CD14-positive monocyte (primary cell): Measurements from ENCODE around the gene DHX32. TPM values are rescaled to one million over a fixed set of nuclear protein-coding genes. Genes with fewer than 3 reads are reported as not detected.
"Not testable (repeated sequence)": the region's sequence is repeated elsewhere in the genome, so short reads cannot be mapped to it uniquely, and the experiment has no call there.

Source experiments
- DNase-seq, 3 donors: peaks; one replicate each; pipeline ENCODE4 v3.0.0-alpha.2; 2011 to 2022
- H2AFZ ChIP-seq: 2 replicates; pipeline ENCODE4 v1.6.0; 2012; ENCODE audit warnings: mild to moderate bottlenecking, low read depth, low read length, inconsistent platforms; ENCODE audit not compliant: insufficient read depth, poor library complexity, severe bottlenecking
- H3K27ac ChIP-seq, 2 donors: 1 replicate in 1 of 2; 2 replicates in 1 of 2; pipeline ENCODE4 v1.5.1; 2012 to 2013; ENCODE audit warnings: low read length in 2 of 2, control low read depth in 1 of 2, inconsistent platforms in 1 of 2, low read depth in 1 of 2, mild to moderate bottlenecking in 1 of 2
- H3K27me3 ChIP-seq, 2 donors: one replicate each; pipeline versions ENCODE4 v1.6.0 to v1.6.1; 2011 to 2013; ENCODE audit warnings: low read length in 2 of 2; ENCODE audit not compliant: control insufficient read depth in 2 of 2, insufficient read depth in 2 of 2
- H3K36me3 ChIP-seq, 2 donors: replicated peaks in 1 of 2; 1 replicate in 1 of 2; 2 replicates in 1 of 2; pipeline versions ENCODE4 v1.5.1 to v1.6.1; 2012 to 2013; ENCODE audit warnings: low read length in 2 of 2, control low read depth in 1 of 2, inconsistent platforms in 1 of 2, mild to moderate bottlenecking in 1 of 2; ENCODE audit not compliant: insufficient read depth in 2 of 2, control insufficient read depth in 1 of 2
- H3K4me1 ChIP-seq, 2 donors: 1 replicate in 1 of 2; 2 replicates in 1 of 2; pipeline versions ENCODE4 v1.5.1 to v1.6.1; 2012 to 2013; ENCODE audit warnings: low read length in 2 of 2, control low read depth in 1 of 2, inconsistent platforms in 1 of 2, mild to moderate bottlenecking in 1 of 2, moderate library complexity in 1 of 2; ENCODE audit not compliant: insufficient read depth in 2 of 2, control insufficient read depth in 1 of 2
- H3K4me2 ChIP-seq: replicated peaks from 2 replicates; pipeline ENCODE3; 2012; ENCODE audit warnings: low read length, moderate library complexity, mild to moderate bottlenecking; ENCODE audit not compliant: poor library complexity, severe bottlenecking; ENCODE audit errors: extremely low read depth
- H3K4me3 ChIP-seq, 3 experiments: fragments of 200-600 bp in 1 of 3; sonication (generic) in 1 of 3; replicated peaks in 1 of 3; 1 replicate in 2 of 3; 2 replicates in 1 of 3; pipeline ENCODE4 v1.5.1; 2011 to 2013; ENCODE audit warnings: low read length in 3 of 3, mild to moderate bottlenecking in 3 of 3, control low read depth in 2 of 3, low read depth in 2 of 3, inconsistent platforms in 1 of 3, moderate library complexity in 1 of 3
- H3K79me2 ChIP-seq: 2 replicates; pipeline ENCODE4 v1.6.0; 2012; ENCODE audit warnings: mild to moderate bottlenecking, control low read depth, inconsistent platforms, low read length, moderate library complexity; ENCODE audit not compliant: insufficient read depth
- H3K9ac ChIP-seq: 2 replicates; pipeline ENCODE4 v1.6.0; 2017; ENCODE audit warnings: low read length, mild to moderate bottlenecking; ENCODE audit not compliant: insufficient read depth, poor library complexity, severe bottlenecking
- H3K9me3 ChIP-seq, 2 donors: replicated peaks in 1 of 2; 1 replicate in 1 of 2; 2 replicates in 1 of 2; pipeline versions ENCODE4 v1.5.1 to v1.6.1; 2012 to 2013; ENCODE audit warnings: low read length in 2 of 2, control low read depth in 1 of 2; ENCODE audit not compliant: control insufficient read depth in 1 of 2, insufficient read depth in 1 of 2
- H4K20me1 ChIP-seq: 2 replicates; pipeline ENCODE4 v1.6.0; 2012; ENCODE audit warnings: mild to moderate bottlenecking, low read length, control low read depth, moderate library complexity; ENCODE audit not compliant: insufficient read depth
- H3K27ac Mint-ChIP-seq, 7 donors: one replicate each; pipeline ENCODE4 v1.8.0; 2020; ENCODE audit warnings: mild to moderate bottlenecking in 7 of 7, mixed read lengths in 7 of 7, moderate library complexity in 6 of 7, inconsistent platforms in 2 of 7
- H3K27me3 Mint-ChIP-seq, 3 donors: one replicate each; pipeline ENCODE4 v1.8.0; 2021 to 2022; ENCODE audit warnings: low read depth in 3 of 3, mild to moderate bottlenecking in 3 of 3, mixed read lengths in 3 of 3, moderate library complexity in 3 of 3, inconsistent platforms in 1 of 3
- H3K36me3 Mint-ChIP-seq, 2 donors: one replicate each; pipeline ENCODE4 v1.8.0; 2020; ENCODE audit warnings: mixed read lengths in 2 of 2, inconsistent platforms in 1 of 2, mild to moderate bottlenecking in 1 of 2
- H3K4me1 Mint-ChIP-seq: one replicate; pipeline ENCODE4 v1.8.0; 2020; ENCODE audit warnings: mild to moderate bottlenecking, mixed read lengths
- H3K4me3 Mint-ChIP-seq, 2 donors: one replicate each; pipeline ENCODE4 v1.8.0; 2020; ENCODE audit warnings: mild to moderate bottlenecking in 2 of 2, mixed read lengths in 2 of 2, moderate library complexity in 1 of 2
- H3K9me3 Mint-ChIP-seq, 7 donors: one replicate each; pipeline ENCODE4 v1.8.0; 2020 to 2022; ENCODE audit warnings: mixed read lengths in 7 of 7, mild to moderate bottlenecking in 6 of 7, moderate library complexity in 6 of 7, inconsistent platforms in 2 of 7
- WGBS: methylation state at CpG from one replicate; pipeline ENCODE4 v1.1.5; 2013; ENCODE audit warnings: missing lambda C conversion rate; ENCODE audit not compliant: insufficient coverage; 5-methylcytosine and 5-hydroxymethylcytosine counted together
- intact Hi-C, 2 donors: fragments of 100-400 bp; cut with micrococcal nuclease; formaldehyde crosslinking; loops; one replicate each; pipeline versions ENCODE4 v1.15.0 to v1.15.1; 2023
- polyA plus RNA-seq, 3 donors: library from polyadenylated mRNA; depleted of rRNA in 1 of 3; unstranded in 2 of 3; stranded (reverse) in 1 of 3; fragments of 300-500 nt in 2 of 3; fragments of >200 nt in 1 of 3; fragmentation: Illumina TruSeq in 2 of 3; gene quantifications; 1 replicate in 2 of 3; 2 replicates in 1 of 3; pipeline ENCODE4 v1.2.3, GENCODE V29; 2012 to 2021

DHX32 gene
- polyA plus RNA-seq, 3 donors = 6.0 to 20.5 (median 16.4) TPM

DNA sequence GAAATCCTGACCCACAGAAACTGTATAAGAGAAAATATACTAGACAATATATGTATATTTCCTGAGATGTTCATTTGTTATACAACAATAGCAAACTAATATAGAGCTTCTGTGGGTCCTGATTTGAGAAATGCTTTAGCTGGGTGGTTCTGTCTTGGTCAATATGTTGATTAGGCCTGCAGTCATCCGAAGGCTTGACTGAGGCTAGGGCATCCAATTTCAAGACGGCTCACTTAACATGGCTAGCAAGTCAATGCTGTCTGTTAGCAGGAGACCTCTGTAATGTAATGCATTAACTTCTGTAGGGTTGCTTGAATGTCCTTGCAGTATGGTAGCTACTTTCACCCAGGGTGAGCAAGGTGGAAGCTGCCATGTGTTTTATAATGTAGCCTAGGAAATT, 27.7 kb upstream of the DHX32 start:
- H3K4me3 Mint-ChIP-seq, H2AFZ ChIP-seq, intact Hi-C loops, H3K4me3 ChIP-seq, H3K27me3 Mint-ChIP-seq, H3K9ac ChIP-seq, H3K4me2 ChIP-seq, H3K9me3 Mint-ChIP-seq, DNase-seq, H3K79me2 ChIP-seq, H3K36me3 ChIP-seq, H3K27ac Mint-ChIP-seq, H4K20me1 ChIP-seq, H3K4me1 Mint-ChIP-seq, H3K9me3 ChIP-seq, H3K27me3 ChIP-seq, H3K4me1 ChIP-seq, H3K27ac ChIP-seq, H3K36me3 Mint-ChIP-seq: not testable (repeated sequence)
- WGBS = 85% methylated on average over 2 of the region's 2 CpGs

DNA sequence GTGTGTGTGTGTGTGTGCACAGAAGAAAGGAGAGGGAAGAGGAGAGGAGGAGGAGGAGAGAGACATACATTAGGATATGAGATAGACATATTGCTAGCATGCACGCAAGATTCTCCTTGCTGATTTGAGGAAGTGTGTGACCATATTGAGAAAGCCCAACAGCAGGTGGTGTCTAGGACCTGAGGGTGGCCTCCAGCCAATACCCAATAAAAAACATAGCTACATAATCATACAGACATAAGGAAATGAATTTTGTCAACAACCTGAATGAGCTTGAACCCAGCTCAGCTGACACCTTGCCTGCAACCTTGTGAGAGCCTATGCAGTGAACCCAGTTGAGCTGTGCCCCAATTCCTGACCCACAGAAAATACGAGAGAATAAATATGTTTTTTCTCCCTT, 26.5 kb upstream of the DHX32 start:
- H3K4me1 ChIP-seq, H3K36me3 ChIP-seq, H3K27me3 ChIP-seq, H3K27ac Mint-ChIP-seq, H3K27ac ChIP-seq, H3K79me2 ChIP-seq, intact Hi-C loops, H3K36me3 Mint-ChIP-seq, H3K4me3 Mint-ChIP-seq, DNase-seq, H3K9me3 Mint-ChIP-seq, H3K4me2 ChIP-seq, H3K27me3 Mint-ChIP-seq, H3K9ac ChIP-seq, H4K20me1 ChIP-seq, H3K4me3 ChIP-seq, H2AFZ ChIP-seq, H3K9me3 ChIP-seq, H3K4me1 Mint-ChIP-seq: not testable (repeated sequence)
- WGBS = 40% methylated on average over 1 of the region's 2 CpGs

DNA sequence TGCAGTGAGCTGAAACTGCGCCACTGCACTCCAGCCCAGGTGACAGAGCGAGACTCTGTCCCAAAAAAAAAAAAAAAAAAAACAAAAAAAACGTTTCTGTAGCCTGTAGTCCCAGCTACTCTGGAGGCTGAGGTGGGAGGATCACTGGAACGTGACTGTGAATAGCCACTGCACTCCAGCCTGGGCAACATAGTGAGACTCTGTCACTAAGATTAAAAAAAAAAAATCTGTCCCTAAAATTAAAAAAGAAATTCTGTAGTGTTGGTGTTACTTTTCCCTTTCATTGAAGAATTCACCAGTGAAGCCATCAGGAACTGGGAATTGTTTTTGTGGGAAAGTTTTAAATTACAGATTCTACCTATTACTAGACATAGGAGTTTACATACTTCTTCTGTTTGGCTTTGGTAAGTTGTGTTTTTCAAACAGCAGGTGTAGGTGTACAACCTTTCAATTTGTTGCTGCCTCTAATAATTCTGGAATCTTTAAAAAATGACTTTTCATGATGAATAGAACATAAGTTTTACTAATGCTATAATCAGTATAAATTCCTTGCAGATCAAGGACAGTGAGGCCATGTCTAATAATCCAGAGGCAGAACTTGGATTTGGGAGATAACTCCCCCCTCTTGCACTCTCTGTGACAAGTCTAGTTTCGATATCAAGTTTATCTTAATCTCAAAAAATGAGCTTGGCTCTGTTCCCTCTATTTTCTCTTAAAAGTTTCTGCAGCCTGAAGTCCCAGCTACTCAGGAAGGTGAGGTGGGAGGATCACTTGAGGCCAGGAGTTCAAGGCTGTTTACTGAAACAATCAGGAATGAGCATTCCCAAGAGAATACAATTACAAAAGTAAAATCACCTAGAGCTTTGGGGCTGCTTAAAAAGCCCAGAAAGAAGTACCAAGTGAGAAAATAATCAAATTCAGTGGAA, 24.2 kb upstream of the DHX32 start:
- H3K4me3 Mint-ChIP-seq, H4K20me1 ChIP-seq, H3K36me3 Mint-ChIP-seq, H3K9me3 Mint-ChIP-seq, H3K9ac ChIP-seq, intact Hi-C loops, H2AFZ ChIP-seq, DNase-seq, H3K4me3 ChIP-seq, H3K4me2 ChIP-seq, H3K27ac ChIP-seq, H3K27ac Mint-ChIP-seq, H3K4me1 Mint-ChIP-seq, H3K27me3 ChIP-seq, H3K79me2 ChIP-seq, H3K27me3 Mint-ChIP-seq, H3K9me3 ChIP-seq, H3K4me1 ChIP-seq, H3K36me3 ChIP-seq: not testable (repeated sequence)
- 90% methylated on average over 2 of the region's 5 CpGs for WGBS

- not testable (repeated sequence) for H3K27ac ChIP-seq
Measured at GRCh38 chr10:125903135-125903640, 22.1 kb upstream of the DHX32 start.

More at GRCh38 chr10:125903135-125903640, 22.1 kb upstream of the DHX32 start:
- H3K79me2 ChIP-seq, H2AFZ ChIP-seq, H3K9me3 Mint-ChIP-seq, DNase-seq, H3K36me3 ChIP-seq, H3K27me3 Mint-ChIP-seq, H3K27me3 ChIP-seq, H3K9me3 ChIP-seq, H3K4me1 ChIP-seq, H3K9ac ChIP-seq, H4K20me1 ChIP-seq, H3K27ac Mint-ChIP-seq, H3K36me3 Mint-ChIP-seq, H3K4me3 ChIP-seq, intact Hi-C loops, H3K4me3 Mint-ChIP-seq, H3K4me2 ChIP-seq, H3K4me1 Mint-ChIP-seq: not testable (repeated sequence)
- no CpG with 5 or more reads among the region's 3 CpGs for WGBS
